HFFc6 (cell line): ENCODE measurements around the gene TMCC3. TPM values are rescaled to one million over a fixed set of nuclear protein-coding genes. Genes with fewer than 3 reads are reported as not detected.

Experiments used
- DNase-seq: peaks from one replicate; pipeline ENCODE4 v3.0.0-alpha.2; 2018
- H3K27ac Mint-ChIP-seq: 2 replicates; pipeline ENCODE4 v1.8.0; 2020; ENCODE audit warnings: mild to moderate bottlenecking, mixed read lengths
- H3K27me3 Mint-ChIP-seq: 2 replicates; pipeline ENCODE4 v1.8.0; 2021; ENCODE audit warnings: mild to moderate bottlenecking, moderate library complexity, mixed read lengths; ENCODE audit not compliant: insufficient read depth
- H3K36me3 Mint-ChIP-seq: 2 replicates; pipeline ENCODE4 v1.8.0; 2021; ENCODE audit warnings: low read depth, mixed read lengths
- H3K4me1 Mint-ChIP-seq: 2 replicates; pipeline ENCODE4 v1.8.0; 2020; ENCODE audit warnings: low read depth, mixed read lengths
- H3K4me3 Mint-ChIP-seq: 2 replicates; pipeline ENCODE4 v1.8.0; 2020; ENCODE audit warnings: mild to moderate bottlenecking, moderate library complexity, mixed read lengths
- H3K9me3 Mint-ChIP-seq: 2 replicates; pipeline ENCODE4 v1.8.0; 2020; ENCODE audit warnings: mild to moderate bottlenecking, mixed read lengths
- CTCF ChIP-seq: fragments of 200-600 bp; sonication (generic); IDR thresholded peaks from 2 replicates; pipeline ENCODE4 v1.5.0; 2021; ENCODE audit warnings: antibody characterized with exemption, mild to moderate bottlenecking
- total RNA-seq, 6 experiments: library from RNA; stranded (reverse); fragmentation: NEBNext Ultra II Directional; extraction: Animal tissue kit (Norgen Biotek cat#: 25700); gene quantifications; 2 replicates in 1 of 6; 3 replicates in 5 of 6; pipeline ENCODE4 v1.2.3, GENCODE V29; 2021

Gene TMCC3
- total RNA-seq, 6 experiments from 2014 or later, result not detected

GRCh38 chr12:94684416-94685142, 34.2 kb upstream of the TMCC3 start:
- no peaks in the 10 kb centered on the region for H3K36me3 Mint-ChIP-seq
- no peaks in the 10 kb centered on the region for H3K4me1 Mint-ChIP-seq
- no peaks in the 10 kb centered on the region for H3K9me3 Mint-ChIP-seq
- peaks cover 14% of the 10 kb centered on the region for H3K27me3 Mint-ChIP-seq
- no peak overlapping the region for H3K27ac Mint-ChIP-seq
- TF ChIP-seq CTCF, result no peak
- no peak for DNase-seq
- H3K4me3 Mint-ChIP-seq, result no peak overlapping the region

- no peaks in the 10 kb centered on the region for H3K9me3 Mint-ChIP-seq
- no peaks in the 10 kb centered on the region for H3K36me3 Mint-ChIP-seq
- H3K27me3 Mint-ChIP-seq, result peaks cover 12% of the 10 kb centered on the region
- no peak overlapping the region for H3K27ac Mint-ChIP-seq
- TF ChIP-seq CTCF, result no peak
- no peak overlapping the region for H3K4me3 Mint-ChIP-seq
- no peak for DNase-seq
- H3K4me1 Mint-ChIP-seq, result no peaks in the 10 kb centered on the region
Observed at GRCh38 chr12:94679554-94680195, 29.3 kb upstream of the TMCC3 start.

GRCh38 chr12:94678849-94679248, 28.5 kb upstream of the TMCC3 start:
- no peak for DNase-seq
- no peak for TF ChIP-seq CTCF
- Mint-ChIP-seq H3K4me3 (no peak overlapping the region), H3K4me1 (no peaks in the 10 kb centered on the region), H3K36me3 (no peaks in the 10 kb centered on the region), H3K9me3 (no peaks in the 10 kb centered on the region), H3K27ac (no peak overlapping the region), H3K27me3 (peaks cover 9% of the 10 kb centered on the region)

DNA sequence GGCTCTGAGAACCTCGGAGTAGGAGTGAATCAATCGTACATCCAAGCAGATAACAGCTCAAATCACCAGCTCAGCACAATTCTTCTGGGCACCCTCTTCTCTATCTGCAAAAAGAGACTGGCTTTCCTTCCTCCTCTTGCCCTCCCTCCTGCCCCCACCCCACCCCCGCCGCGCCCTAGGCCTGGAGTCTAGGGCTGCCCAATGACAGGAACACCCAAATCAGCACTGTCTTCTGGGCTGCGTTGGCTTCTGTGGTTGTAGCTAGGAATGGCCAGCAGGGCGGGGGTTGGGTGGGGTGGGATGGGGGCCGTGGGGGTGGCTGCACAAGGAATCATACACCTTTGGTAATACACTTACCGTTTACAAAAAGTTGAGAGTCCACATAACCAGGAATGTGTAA, 28.0 kb upstream of the TMCC3 start:
- Mint-ChIP-seq H3K36me3 (no peaks in the 10 kb centered on the region), H3K27ac (no peak overlapping the region), H3K4me3 (no peak overlapping the region), H3K4me1 (no peaks in the 10 kb centered on the region), H3K9me3 (no peaks in the 10 kb centered on the region), H3K27me3 (peaks cover 10% of the 10 kb centered on the region)
- DNase-seq, result no peak
- TF ChIP-seq CTCF, result no peak

GRCh38 chr12:94677778-94678177, 27.4 kb upstream of the TMCC3 start:
- TF ChIP-seq CTCF, result no peak
- DNase-seq, result no peak
- Mint-ChIP-seq H3K27me3 (peaks cover 11% of the 10 kb centered on the region), H3K36me3 (no peaks in the 10 kb centered on the region), H3K4me1 (no peaks in the 10 kb centered on the region), H3K4me3 (no peak overlapping the region), H3K27ac (no peak overlapping the region), H3K9me3 (no peaks in the 10 kb centered on the region)
